ENCODE results near the gene SMCP. TPM values are rescaled to one million over a fixed set of nuclear protein-coding genes. Genes with fewer than 3 reads are reported as not detected.

SMCP gene
- total RNA-seq, 2 donors from 2014 or later = not detected

- no peaks in the 10 kb centered on the region for H3K36me3 ChIP-seq
- H3K27me3 ChIP-seq = no peaks in the 10 kb centered on the region
- DNase-seq = no peak
- no peak overlapping the region for H3K9ac ChIP-seq (ENCODE audit: low read depth in 2 of 2, low read length in 2 of 2)
- no peak overlapping the region for H3K27ac ChIP-seq
- H3K9me3 ChIP-seq = no peaks in the 10 kb centered on the region
- intact Hi-C loops (cut with DNase I) = no loop called here
- H3K4me3 ChIP-seq = no peak overlapping the region
- H3K4me1 ChIP-seq = no peaks in the 10 kb centered on the region
- no peak for TF ChIP-seq CTCF (IDR thresholded peaks at IDR 0.05)
Observed at GRCh38 chr1:152919071-152919470, 40.9 kb downstream of the SMCP start.

DNA sequence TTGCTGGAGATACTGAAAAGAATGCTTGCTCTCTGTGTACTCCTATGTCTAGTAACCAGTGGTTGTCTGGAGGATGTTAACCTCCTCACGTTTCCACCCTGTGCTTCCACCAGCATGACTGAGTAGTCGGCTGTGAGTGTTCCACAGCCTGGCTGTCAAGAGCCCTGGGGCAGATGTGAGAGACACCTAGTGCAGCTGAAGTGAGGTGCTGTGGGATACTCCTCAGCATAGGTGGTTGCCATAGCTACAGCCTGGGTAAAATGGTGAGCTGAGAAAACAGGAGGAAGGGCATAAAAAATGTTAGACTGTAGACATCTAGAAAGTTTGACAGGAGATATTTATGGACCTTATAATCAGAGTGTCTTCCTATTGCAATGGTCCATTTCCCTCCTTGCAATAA lies 46.1 kb downstream of the SMCP start:
- intact Hi-C loops (cut with DNase I) = no loop called here
- Histone ChIP-seq H3K27ac (no peak overlapping the region), H3K9ac (ENCODE audit: low read depth in 2 of 2, low read length in 2 of 2) (no peak overlapping the region), H3K4me1 (no peaks in the 10 kb centered on the region), H3K27me3 (no peaks in the 10 kb centered on the region), H3K36me3 (no peaks in the 10 kb centered on the region), H3K9me3 (no peaks in the 10 kb centered on the region), H3K4me3 (no peak overlapping the region)
- DNase-seq = no peak
- no peak for TF ChIP-seq CTCF (IDR thresholded peaks at IDR 0.05)

DNA sequence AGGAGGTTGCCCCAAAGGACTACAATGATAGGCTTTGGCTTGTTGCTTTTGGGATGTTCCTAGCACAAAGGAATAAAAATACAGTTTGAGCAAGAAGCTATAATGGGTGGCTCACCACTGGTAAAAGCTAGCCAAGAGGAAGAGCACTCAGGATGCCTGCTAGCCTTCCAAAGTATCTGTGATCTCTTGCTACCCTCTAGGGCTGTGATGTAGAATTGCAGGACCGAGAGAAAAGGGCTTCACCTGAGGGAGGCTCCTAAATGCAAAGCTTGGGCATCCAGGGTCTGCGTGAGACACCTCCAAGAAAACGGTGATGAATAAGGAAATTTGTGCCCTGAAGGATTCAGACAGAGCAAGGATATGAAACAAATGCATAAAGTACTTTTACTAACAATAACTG lies 48.0 kb downstream of the SMCP start:
- Histone ChIP-seq H3K36me3 (no peaks in the 10 kb centered on the region), H3K4me3 (no peak overlapping the region), H3K27me3 (no peaks in the 10 kb centered on the region), H3K27ac (no peak overlapping the region), H3K9me3 (no peaks in the 10 kb centered on the region), H3K9ac (ENCODE audit: low read depth in 2 of 2, low read length in 2 of 2) (no peak overlapping the region), H3K4me1 (no peaks in the 10 kb centered on the region)
- intact Hi-C loops (cut with DNase I) = no loop called here
- no peak for TF ChIP-seq CTCF (IDR thresholded peaks at IDR 0.05)
- no peak for DNase-seq

- no peak for DNase-seq
- no peak overlapping the region for H3K27ac ChIP-seq
- intact Hi-C loops (cut with DNase I) = no loop called here
Observed at GRCh38 chr1:152928671-152929070, 50.5 kb downstream of the SMCP start.

GRCh38 chr1:152932170-152932811 lies 54.2 kb downstream of the SMCP start:
- no peak overlapping the region for H3K9ac ChIP-seq (ENCODE audit: low read depth in 2 of 2, low read length in 2 of 2)
- no peaks in the 10 kb centered on the region for H3K9me3 ChIP-seq
- TF ChIP-seq CTCF (IDR thresholded peaks at IDR 0.05) = no peak
- H3K27ac ChIP-seq = no peak overlapping the region
- H3K36me3 ChIP-seq = no peaks in the 10 kb centered on the region
- no peak for DNase-seq
- no peak overlapping the region for H3K4me3 ChIP-seq
- intact Hi-C loops (cut with DNase I) = no loop called here
- H3K27me3 ChIP-seq = no peaks in the 10 kb centered on the region
- H3K4me1 ChIP-seq = no peaks in the 10 kb centered on the region

More at GRCh38 chr1:152928671-152929070, 50.5 kb downstream of the SMCP start:
- TF ChIP-seq CTCF (IDR thresholded peaks at IDR 0.05) = no peak
- H3K27me3 ChIP-seq = no peaks in the 10 kb centered on the region
- no peak overlapping the region for H3K4me3 ChIP-seq
- H3K9ac ChIP-seq (ENCODE audit: low read depth in 2 of 2, low read length in 2 of 2) = no peak overlapping the region
- no peaks in the 10 kb centered on the region for H3K9me3 ChIP-seq
- no peaks in the 10 kb centered on the region for H3K4me1 ChIP-seq
- H3K36me3 ChIP-seq = no peaks in the 10 kb centered on the region

Data from colonic mucosa (tissue), 4 donors.